Measurements from ENCODE around the gene DAG1. TPM values are rescaled to one million over a fixed set of nuclear protein-coding genes. Genes with fewer than 3 reads are reported as not detected.

The DAG1 gene
- total RNA-seq, 1 experiment from 2014 or later, result 99.9 TPM

GRCh38 chr3:49511639-49512038, 41.6 kb downstream of the DAG1 start:
- ChIA-PET POLR2A (no interaction called here), CTCF (no interaction called here), RAD21 (ENCODE audit: low non-redundant PET in 1 of 2, low total read pairs in 2 of 2, uncharacterized antibody in 2 of 2, unreplicated experiment in 2 of 2) (no interaction called here)
- Histone ChIP-seq H3K36me3 (ENCODE audit: control insufficient read depth in 1 of 2, insufficient read depth in 2 of 2, low read length in 2 of 2) (peaks cover 8 to 15% of the 10 kb centered on the region in 2 experiments; a peak in 3 of 4 replicates), H3K4me1 (ENCODE audit: control insufficient read depth in 1 of 2, insufficient read depth in 2 of 2, low read length in 2 of 2) (no peaks in the 10 kb centered on the region; a peak in 1 of 4 replicates), H3K9ac (ENCODE audit: low read length) (no peak overlapping the region), H3K27me3 (ENCODE audit: insufficient read depth, low read length) (no peaks in the 10 kb centered on the region), H4K20me1 (ENCODE audit: insufficient read depth) (no peaks in the 10 kb centered on the region), H3K79me2 (ENCODE audit: insufficient read depth, low read length) (peaks cover 22% of the 10 kb centered on the region), H3K9me3 (ENCODE audit: control insufficient read depth in 1 of 2, insufficient read depth in 1 of 2, low read depth in 1 of 2, low read length in 2 of 2) (no peaks in the 10 kb centered on the region), H3K4me3 (replicated peaks in 1 of 2; ENCODE audit: low read depth in 1 of 2, low read length in 2 of 2) (no peak overlapping the region), H3K27ac (ENCODE audit: low read depth, low read length) (no peak overlapping the region), H2AFZ (ENCODE audit: low read depth, low read length, poor library complexity, severe bottlenecking) (no peak overlapping the region), H3K9me2 (ENCODE audit: insufficient read depth) (no peaks in the 10 kb centered on the region), H3K4me2 (ENCODE audit: low read length) (no peak overlapping the region)
- no TSS peak for BruUV-seq (replicated peaks)
- TF ChIP-seq, protein P1, sequence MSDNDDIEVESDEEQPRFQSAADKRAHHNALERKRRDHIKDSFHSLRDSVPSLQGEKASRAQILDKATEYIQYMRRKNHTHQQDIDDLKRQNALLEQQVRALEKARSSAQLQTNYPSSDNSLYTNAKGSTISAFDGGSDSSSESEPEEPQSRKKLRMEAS (IDR thresholded peaks at IDR 0.05), result no peak
- TF ChIP-seq CBX3 (IDR thresholded peaks at IDR 0.05; ENCODE audit: low read depth) (no peak), JUND (IDR thresholded peaks at IDR 0.05) (no peak), ZBTB33 (IDR thresholded peaks at IDR 0.05; ENCODE audit: extremely low read depth, insufficient replicate concordance, low read length) (no peak), SP1 (IDR thresholded peaks at IDR 0.05; ENCODE audit: low read depth) (no peak), EGR1 (IDR thresholded peaks at IDR 0.05; ENCODE audit: low read depth) (no peak), TCF7L2 (IDR thresholded peaks at IDR 0.05; ENCODE audit: borderline replicate concordance, extremely low read depth, insufficient read depth, insufficient read length) (no peak)
- ATAC-seq (no peak), DNase-seq (ENCODE audit: low read depth, low spot score) (no peak)
- intact Hi-C loops (cut with micrococcal nuclease), result no loop called here

GRCh38 chr3:49512781-49513355, 42.8 kb downstream of the DAG1 start:
- no TSS peak for BruUV-seq (replicated peaks)
- CTCF ChIA-PET, result no interaction called here
- RAD21 ChIA-PET (ENCODE audit: low non-redundant PET in 1 of 2, low total read pairs in 2 of 2, uncharacterized antibody in 2 of 2, unreplicated experiment in 2 of 2), result no interaction called here
- no peak for TF ChIP-seq ZBTB33 (IDR thresholded peaks at IDR 0.05; ENCODE audit: extremely low read depth, insufficient replicate concordance, low read length)
- TF ChIP-seq ZNF274 (IDR thresholded peaks at IDR 0.05; ENCODE audit: low read depth, low read length), result no peak
- no peak for TF ChIP-seq CTCF (IDR thresholded peaks at IDR 0.05 in 2 of 3, conservative IDR thresholded peaks at IDR 0.05 in 1 of 3; ENCODE audit: borderline replicate concordance in 1 of 3, insufficient read depth in 1 of 3, low read depth in 2 of 3, low read length in 2 of 3)
- TF ChIP-seq SP1 (IDR thresholded peaks at IDR 0.05; ENCODE audit: low read depth), result no peak

More at GRCh38 chr3:49512781-49513355, 42.8 kb downstream of the DAG1 start:
- H3K9me2 ChIP-seq (ENCODE audit: insufficient read depth), result no peaks in the 10 kb centered on the region
- H3K79me2 ChIP-seq (ENCODE audit: insufficient read depth, low read length), result peaks cover 17% of the 10 kb centered on the region
- peaks cover 8 to 18% of the 10 kb centered on the region in 2 experiments; a peak in 3 of 4 replicates for H3K36me3 ChIP-seq (ENCODE audit: control insufficient read depth in 1 of 2, insufficient read depth in 2 of 2, low read length in 2 of 2)
- H3K27me3 ChIP-seq (ENCODE audit: insufficient read depth, low read length), result no peaks in the 10 kb centered on the region
- intact Hi-C loops (cut with micrococcal nuclease), result no loop called here
- no peak overlapping the region for H3K4me2 ChIP-seq (ENCODE audit: low read length)
- POLR2A ChIA-PET, result no interaction called here
- DNase-seq (ENCODE audit: low read depth, low spot score), result no peak
- H3K27ac ChIP-seq (ENCODE audit: low read depth, low read length), result no peak overlapping the region
- no peak overlapping the region for H3K9ac ChIP-seq (ENCODE audit: low read length)
- no peaks in the 10 kb centered on the region for H4K20me1 ChIP-seq (ENCODE audit: insufficient read depth)
- H3K4me1 ChIP-seq (ENCODE audit: control insufficient read depth in 1 of 2, insufficient read depth in 2 of 2, low read length in 2 of 2), result no peaks in the 10 kb centered on the region
- H3K4me3 ChIP-seq (replicated peaks in 1 of 2; ENCODE audit: low read depth in 1 of 2, low read length in 2 of 2), result no peak overlapping the region
- H3K9me3 ChIP-seq (ENCODE audit: control insufficient read depth in 1 of 2, insufficient read depth in 1 of 2, low read depth in 1 of 2, low read length in 2 of 2), result no peaks in the 10 kb centered on the region
- ATAC-seq, result no peak
- H2AFZ ChIP-seq (ENCODE audit: low read depth, low read length, poor library complexity, severe bottlenecking), result no peak overlapping the region

Data from HCT116 (cell line).